Ovary (tissue), 3 donors: Measurements from ENCODE around the gene INF2.
"Not testable (repeated sequence)": the region's sequence is repeated elsewhere in the genome, so short reads cannot be mapped to it uniquely, and the experiment has no call there.

Experiments used
- EP300 ChIP-seq: sonication (generic); formaldehyde crosslinking; IDR thresholded peaks from one replicate; pipeline ENCODE4 v1.6.1; 2017; ENCODE audit warnings: antibody characterized with exemption
- POLR2A ChIP-seq: fragments of 450-650 bp; IDR thresholded peaks from one replicate; pipeline ENCODE4 v1.6.1; 2017; ENCODE audit warnings: antibody characterized with exemption, mild to moderate bottlenecking, moderate library complexity
- TF ChIP-seq, protein P1 (sequence below), 3 donors: fragments of 450-650 bp in 2 of 3; fragments of 200-600 bp in 1 of 3; IDR thresholded peaks; one replicate each; pipeline versions ENCODE4 v1.5.1 to v1.8.0; 2016 to 2022; ENCODE audit warnings: antibody characterized with exemption in 3 of 3, mild to moderate bottlenecking in 1 of 3
- donor health status: DM: no; HTN: no; CAD: no.

DNA sequence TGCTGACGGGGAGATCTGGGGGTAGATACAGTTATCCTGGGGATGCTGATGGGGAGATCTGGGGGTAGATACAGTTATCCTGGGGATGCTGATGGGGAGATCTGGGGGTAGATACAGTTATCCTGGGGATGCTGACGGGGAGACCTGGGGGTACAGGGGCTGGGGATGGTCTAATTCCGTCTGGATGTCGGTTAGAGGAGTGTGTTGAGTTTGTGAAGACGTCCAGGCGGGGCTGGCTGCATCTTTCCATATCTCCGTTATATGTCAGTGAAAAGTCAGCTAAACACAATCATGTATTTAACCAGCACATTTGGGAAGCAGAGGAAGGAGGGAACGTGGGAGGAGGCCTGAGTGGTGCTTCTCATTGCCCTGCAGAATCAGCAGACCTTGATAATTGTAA, 17.3 kb upstream of the INF2 start:
- TF ChIP-seq, protein P1, sequence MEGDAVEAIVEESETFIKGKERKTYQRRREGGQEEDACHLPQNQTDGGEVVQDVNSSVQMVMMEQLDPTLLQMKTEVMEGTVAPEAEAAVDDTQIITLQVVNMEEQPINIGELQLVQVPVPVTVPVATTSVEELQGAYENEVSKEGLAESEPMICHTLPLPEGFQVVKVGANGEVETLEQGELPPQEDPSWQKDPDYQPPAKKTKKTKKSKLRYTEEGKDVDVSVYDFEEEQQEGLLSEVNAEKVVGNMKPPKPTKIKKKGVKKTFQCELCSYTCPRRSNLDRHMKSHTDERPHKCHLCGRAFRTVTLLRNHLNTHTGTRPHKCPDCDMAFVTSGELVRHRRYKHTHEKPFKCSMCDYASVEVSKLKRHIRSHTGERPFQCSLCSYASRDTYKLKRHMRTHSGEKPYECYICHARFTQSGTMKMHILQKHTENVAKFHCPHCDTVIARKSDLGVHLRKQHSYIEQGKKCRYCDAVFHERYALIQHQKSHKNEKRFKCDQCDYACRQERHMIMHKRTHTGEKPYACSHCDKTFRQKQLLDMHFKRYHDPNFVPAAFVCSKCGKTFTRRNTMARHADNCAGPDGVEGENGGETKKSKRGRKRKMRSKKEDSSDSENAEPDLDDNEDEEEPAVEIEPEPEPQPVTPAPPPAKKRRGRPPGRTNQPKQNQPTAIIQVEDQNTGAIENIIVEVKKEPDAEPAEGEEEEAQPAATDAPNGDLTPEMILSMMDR (IDR thresholded peaks at IDR 0.05) = not testable (repeated sequence)
- not testable (repeated sequence) for TF ChIP-seq EP300, POLR2A
